HG03521 (cell line): ENCODE results near the gene PIP.
"Not testable (repeated sequence)": the region's sequence is repeated elsewhere in the genome, so short reads cannot be mapped to it uniquely, and the experiment has no call there.

Experiments used
- ATAC-seq: cut with Tn5 transposase; IDR thresholded peaks from one replicate; pipeline ENCODE4 v1.9.1; 2021; ENCODE audit warnings: mild to moderate bottlenecking, moderate library complexity; ENCODE audit not compliant: unreplicated experiment

PIP gene, protein sequence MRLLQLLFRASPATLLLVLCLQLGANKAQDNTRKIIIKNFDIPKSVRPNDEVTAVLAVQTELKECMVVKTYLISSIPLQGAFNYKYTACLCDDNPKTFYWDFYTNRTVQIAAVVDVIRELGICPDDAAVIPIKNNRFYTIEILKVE

DNA sequence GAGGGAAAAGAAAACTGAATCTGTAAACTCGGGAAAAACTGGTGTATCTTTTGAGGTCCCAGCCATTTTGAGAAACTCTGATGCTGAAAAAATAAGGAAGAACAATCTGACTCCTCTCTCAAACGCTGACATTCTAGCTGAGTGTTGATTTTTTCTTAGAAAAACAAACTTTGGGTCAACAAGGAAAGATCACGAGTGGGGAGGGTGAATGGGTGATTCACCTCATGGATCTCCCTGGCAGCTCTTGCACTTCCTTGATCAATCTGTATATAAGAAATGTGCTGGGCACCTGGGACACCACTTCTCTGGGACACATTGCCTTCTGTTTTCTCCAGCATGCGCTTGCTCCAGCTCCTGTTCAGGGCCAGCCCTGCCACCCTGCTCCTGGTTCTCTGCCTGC, at the start of gene PIP:
Gene PIP, plus strand, starts transcription at position 297 of the 400 bp plus-strand sequence. Its CDS starts 40 bp downstream, at position 337.
- no peak for ATAC-seq

DNA sequence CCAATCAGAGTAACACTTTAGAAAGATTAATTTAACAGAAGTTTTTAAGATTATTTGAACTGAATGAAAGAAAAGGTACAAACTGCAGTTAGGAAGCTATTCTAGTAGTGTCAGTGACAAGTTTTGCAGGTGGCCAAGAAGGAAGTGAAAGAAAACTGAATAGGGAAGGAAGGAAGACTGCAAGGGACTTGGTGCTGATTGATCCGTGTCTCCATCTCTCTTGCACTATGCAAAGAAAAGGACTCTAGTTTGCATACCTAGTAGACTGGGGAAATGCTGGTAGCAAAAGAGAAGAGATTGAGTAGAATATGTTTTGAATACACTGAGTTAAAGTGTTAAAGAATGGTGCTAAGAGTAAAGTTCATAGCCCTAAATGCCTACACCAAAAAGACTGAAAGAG, 46.8 kb upstream of the PIP start:
- no peak for ATAC-seq

DNA sequence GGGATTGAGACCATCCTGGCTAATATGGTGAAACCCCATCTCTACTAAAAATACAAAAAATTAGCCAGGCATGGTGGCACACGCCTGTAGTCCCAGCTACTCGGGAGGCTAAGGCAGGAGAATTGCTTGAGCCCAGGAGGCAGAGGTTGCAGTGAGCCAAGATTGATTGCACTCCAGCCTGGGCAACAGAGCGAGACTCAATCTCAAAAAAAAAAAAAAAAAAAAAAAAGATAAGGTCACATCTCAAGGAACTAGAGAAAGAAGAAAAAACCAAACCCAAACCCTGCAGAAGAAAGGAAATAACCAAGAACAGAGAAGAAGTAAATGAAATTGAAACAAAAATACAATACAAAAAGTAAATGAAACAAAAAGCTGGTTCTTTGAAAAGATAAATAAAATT, 46.3 kb upstream of the PIP start:
- ATAC-seq: not testable (repeated sequence)

DNA sequence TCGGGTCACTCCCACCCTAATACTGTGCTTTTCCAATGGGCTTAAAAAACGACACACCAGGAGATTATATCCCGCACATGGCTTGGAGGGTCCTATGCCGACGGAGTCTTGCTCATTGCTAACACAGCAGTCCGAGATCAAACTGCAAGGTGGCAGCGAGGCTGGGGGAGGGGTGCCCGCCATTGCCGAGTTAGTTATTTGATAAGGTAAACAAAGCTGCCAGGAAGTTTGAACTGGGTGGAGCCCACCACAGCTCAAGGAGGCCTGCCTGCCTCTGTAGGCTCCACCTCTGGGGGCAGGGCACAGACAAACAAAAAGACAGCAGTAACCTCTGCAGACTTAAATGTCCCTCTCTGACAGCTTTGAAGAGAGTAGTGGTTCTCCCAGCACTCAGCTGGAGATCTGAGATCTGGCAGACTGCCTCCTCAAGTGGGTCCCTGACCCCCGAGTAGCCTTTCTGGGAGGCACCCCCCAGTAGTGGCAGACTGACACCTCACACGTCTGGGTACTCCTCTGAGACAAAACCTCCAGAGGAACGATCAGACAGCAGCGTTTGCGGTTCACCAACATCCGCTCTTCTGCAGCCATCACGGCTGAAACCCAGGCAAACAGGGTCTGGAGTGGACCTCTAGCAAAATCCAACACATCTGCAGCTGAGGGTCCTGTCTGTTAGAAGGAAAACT, 43.2 kb upstream of the PIP start:
- not testable (repeated sequence) for ATAC-seq

DNA sequence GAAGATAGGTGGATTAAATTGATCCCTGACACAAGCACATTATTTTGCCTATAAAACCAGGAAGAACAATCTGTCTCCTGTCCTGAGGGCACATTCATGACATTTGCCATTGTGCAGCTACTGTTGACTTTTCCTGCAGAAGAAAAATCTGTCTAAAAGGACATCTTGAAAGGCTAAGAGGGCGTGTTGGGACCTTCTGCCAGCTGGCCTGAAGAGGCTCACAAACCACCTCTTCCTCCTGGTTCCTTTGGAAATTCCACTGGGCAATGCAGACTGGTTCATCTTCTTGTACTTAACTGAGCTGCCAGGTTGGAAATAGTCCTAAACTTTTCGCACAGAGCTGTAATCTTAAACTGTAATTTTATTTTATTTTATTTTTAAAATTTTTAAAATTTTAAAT, 35.7 kb upstream of the PIP start:
- no peak for ATAC-seq

DNA sequence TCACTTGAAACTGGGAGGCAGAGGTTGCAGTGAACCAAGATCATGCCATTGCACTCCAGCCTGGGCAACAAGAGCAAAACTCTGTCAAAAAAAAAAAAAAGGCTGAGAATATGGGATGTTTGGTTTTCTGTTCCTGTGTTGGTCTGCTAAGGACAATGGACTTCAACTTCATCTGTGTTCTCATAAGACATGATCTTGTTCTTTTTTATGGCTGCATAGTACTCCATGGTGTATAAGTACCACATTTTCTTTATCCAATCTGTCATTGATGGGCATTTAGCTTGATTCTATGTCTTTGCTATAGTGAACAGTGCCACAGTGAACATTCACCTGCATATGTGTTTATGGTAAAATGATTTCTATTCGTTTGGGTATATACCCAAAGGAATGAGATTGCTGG, 32.3 kb upstream of the PIP start:
- not testable (repeated sequence) for ATAC-seq

DNA sequence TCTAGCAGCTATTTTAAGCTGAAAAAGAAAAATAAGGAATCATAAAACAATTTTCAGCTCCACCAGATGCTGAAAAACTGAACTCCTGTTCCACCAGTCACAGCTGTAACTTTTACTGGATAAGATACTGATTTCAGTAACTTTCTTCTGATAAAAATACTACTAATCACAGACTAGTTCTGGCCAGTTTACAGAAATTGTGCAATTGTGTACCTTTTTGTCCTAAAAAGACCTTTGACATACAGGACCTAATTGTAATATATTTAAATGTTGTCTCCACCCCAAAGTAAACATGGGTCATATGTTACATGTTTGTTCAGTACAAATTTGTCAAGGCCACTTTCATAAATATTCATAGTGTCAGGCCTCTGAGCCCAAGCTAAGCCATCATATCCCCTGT, 27.1 kb upstream of the PIP start:
- ATAC-seq: no peak

DNA sequence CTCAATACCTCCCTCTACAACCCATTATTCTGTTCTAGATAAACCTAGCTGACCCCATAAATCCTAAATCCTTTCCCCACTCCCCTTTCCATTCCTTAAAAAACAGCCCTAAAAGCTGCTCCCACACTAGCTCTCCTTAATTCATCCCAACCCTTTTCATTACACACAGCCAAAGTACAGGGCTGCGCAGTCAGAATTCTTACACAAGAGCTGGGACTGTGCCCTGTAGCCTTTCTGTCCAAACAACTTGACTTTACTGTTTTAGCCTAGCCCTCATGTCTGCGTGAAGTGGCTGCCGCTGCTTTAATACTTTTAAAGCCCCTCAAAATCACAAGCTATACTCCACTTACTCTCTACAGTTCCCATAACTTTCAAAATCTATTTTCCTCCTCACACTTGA, 23.9 kb upstream of the PIP start:
- ATAC-seq: not testable (repeated sequence)

DNA sequence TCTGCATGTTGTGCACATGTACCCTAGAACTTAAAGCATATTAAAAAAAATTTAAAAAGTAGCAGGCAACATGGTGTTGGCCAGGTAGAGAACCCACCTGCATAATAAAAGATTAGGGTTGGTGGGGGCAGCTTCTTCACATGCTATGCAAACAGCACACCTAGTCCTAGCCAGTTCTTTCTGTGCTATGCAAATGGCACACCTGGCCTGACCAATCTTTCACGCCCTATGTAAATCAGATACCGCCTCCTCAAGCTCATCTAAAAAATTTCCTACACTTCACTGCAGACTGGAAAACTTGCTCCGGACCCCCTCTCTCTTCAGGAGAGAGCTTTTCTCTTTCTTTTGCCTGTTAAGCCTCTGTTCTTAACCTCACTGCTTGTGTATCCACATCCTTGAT, 14.5 kb upstream of the PIP start:
- no peak for ATAC-seq

DNA sequence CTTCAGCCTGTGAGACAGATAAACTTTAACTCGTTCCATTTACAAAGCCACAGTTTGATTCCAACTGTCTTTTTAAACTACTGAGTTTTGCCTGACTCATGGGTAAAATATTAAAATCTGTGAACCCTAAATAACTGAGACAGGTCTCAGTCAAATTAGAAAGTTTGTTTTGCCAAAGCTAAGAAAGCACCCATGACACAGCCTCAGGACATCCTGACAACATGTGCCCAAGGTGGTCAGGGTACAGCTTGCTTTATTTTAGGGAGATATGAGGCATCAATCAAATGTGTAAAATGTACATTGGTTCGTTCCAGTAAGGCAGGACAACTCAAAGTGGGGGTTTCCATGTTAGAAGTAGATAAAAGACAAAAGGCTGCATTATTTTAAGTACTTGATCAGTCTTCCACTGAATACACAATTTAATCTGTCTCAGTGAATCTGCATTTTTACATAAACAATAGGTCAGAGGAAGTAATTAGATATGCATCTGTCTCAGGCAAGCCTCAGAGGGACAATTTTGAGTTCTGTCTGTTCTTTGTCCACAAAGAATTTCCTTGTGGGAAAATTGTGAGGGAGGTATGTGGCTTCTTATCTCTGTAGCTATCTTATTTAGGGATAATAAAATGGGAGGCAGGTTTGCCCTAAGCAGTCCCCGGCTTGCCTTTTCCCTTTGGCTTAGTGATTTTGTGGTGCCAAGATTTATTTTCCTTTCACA, 11.0 kb upstream of the PIP start:
- no peak for ATAC-seq

DNA sequence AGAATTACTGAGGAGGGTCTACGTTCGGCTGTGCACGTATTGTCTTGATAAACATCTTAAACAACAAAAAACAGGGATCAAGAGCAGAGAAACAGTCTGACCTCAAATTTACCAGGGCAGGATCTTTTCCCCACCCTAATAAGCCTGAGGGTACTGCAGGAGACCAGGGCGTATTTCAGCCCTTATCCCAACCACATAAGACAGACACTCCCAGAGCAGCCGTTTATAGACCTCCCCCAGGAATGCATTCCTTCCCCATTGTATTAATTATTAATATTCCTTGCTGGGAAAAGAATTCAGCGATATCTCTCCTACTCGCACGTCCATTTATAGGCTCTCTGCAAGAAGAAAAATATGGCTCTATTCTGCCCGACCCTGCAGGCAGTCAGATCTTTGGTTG, 8.6 kb upstream of the PIP start:
- not testable (repeated sequence) for ATAC-seq

DNA sequence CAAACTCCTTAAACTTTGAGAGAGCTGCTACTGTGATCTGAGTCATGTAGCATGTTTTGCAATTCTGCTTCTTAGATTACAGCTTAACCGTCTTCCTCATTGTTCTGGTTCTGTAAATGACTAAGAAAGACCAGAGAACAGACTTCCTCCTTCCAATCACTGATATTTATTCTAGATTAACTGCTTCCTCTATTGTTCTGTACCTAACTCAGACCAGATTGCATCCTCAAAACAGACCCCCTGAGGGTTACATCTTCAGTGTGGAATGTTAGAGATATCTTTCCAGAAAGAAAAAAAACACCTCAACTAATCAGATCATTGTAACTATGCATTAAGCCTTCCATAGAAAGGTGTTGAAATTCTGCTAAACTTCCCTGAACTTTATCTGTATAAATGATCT, 5.7 kb upstream of the PIP start:
- no peak for ATAC-seq

DNA sequence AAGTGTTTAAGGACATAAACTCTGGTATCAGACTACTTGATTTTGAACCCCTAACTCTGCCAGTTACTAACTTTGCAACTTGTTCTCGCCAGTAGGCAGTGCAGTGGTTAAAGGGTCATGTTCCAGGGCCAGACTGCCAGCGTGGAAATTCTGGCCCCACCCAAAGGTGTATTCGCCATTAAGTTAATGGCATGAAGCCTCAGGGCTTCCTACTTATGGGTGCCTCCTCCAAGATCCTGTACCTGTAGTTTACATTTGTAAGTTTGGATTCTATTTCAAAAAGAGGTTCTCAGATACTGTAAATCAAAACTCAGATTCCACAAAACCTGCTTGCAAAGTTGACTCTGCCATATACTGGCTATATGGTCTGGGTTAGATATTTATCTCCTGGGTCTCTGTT, 2.8 kb upstream of the PIP start:
- ATAC-seq: no peak

DNA sequence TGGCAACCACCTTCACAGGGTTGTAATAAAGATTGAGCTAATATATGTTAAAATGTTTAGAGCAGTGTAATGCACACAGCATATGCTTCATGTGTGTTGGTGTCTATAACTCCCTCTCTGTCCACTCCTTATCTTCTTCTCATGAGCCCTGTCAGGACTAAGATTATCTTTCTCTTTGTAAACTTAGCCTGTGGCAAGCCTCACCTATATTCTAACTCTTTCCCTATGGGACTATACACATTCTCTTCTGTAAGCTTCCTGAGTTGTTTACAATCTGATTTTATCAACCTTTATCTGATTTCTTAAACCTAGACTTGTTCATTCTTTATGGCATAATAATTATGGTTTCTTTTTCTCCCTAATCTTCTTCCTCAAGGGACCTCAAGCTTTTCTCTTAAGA, 2.4 kb upstream of the PIP start:
- ATAC-seq: no peak

DNA sequence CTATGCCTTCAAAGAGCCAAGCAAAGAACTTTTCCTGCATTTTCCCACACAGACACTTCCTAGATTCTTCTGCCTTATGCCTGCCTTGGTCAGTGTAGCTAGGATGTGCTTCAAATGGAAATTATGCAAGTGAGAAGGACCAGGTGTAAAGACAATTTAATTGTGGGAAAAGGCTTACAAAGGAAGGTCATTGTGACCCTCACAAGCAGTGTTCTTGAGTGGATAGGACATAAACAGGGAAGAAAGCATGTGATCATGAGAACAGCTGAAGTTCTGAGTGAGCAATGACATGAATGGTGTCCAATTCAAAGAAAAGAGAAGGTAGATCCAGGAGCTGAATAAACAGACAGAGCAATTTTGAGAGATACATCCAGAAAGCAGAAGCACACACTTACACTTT, 1.3 kb upstream of the PIP start:
- no peak for ATAC-seq

DNA sequence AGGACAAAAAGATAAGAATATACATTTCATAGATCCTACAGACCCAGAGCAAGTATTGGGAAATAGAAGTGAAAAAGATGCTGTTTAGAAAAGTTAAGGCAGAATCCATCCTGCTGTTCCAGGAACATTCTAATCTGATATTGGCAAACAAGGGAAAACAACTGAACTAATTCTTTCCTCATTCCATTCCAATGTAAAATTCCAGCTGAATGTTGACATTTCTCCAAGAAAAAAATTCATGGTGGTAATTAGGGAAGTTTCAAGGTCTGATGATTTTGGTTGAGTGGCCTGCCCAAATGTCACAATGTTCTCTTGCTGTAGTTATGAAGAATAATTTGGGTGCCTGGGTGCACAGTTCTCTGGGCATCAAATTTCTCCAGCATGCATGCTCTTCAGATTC, 15.2 kb downstream of the PIP start:
- ATAC-seq: no peak

DNA sequence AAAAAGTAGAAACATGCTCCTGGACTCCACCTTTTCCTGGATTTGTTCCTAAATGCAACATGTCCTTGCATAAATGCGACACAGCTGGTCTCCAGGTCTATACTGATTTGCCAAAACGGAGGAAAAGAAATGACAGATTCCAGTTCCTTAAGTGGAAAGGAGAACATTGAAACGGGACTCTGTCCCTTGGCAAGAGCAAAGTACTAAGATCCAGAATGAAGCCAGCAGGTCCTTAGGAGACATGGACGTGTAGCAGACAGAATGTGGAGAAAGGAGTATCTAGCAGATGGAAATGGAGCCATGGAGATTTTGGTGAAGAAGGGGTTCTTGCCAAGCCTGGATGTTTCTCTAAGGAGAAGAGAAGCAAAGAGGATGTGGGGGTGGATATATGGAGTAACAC, 16.2 kb downstream of the PIP start:
- no peak for ATAC-seq

DNA sequence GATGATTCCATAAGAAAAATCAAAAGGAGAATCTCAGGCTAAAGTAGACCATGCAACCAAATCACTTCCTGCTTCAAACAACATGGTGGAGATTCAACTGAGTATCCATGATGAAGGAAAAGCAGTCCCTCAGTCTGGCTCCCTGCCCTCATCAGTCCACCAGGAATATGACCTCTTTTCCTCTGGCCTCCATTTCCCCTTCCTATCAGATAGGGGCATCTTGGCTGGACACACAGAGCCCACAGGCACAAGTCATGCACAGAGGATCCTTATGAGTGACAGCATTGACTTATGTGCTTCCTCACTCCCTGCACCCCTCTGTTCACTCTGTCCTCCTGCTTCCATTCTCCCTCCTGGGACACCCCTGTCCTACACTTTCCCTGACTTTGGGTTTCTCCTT, 16.8 kb downstream of the PIP start:
- ATAC-seq: no peak

DNA sequence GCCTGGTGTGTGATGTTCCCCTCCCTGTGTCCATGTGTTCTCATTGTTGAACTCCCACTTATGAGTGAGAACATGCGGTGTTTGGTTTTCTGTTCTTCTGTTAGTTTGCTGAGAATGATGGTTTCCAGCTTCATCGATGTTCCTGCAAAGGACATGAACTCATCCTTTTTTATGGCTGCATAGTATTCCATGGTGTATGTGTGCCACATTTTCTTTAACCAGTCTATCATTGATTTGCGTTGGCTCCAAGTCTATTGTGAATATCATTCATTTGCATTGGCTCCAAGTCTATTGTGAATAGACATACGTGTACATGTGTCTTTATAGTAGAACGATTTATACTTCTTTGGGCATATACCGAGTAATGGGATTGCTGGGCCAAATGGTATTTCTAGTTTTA, 18.8 kb downstream of the PIP start:
- ATAC-seq: not testable (repeated sequence)

DNA sequence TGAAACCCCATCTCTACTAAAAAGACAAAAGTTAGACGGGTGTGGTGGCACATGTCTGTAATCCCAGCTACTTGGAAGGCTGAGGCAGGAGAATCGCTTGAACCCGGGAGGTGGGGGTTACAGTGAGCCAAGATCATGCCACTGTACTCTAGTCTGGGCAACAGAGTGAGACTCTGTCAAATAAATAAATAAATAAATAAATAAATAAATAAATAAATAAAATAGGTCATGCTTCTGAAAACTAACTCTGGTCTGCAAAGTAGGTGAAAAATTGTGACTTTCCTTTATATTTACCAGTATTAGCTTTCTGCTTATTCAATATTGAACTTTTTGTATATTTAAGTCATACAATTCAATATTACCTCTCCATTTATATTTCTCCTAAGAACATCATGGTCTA, 26.7 kb downstream of the PIP start:
- ATAC-seq: not testable (repeated sequence)

DNA sequence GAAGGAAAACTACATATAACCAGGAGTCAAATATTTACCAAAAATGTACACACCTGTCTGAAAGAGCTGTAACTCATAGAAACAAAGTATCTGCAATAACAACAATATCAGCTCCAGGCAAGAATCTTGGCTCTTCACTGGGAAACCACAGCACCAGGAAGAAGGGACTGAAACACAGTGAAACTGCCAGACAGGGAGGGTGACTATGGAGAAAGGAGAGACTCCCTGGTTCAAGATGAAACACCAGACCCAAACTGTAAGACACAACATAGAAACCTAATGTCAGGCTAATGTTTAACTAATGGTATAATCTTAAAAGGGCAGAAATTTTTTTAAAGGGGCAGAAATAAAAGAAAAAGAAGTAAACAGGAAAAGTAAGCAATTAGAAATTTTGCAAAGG, 39.8 kb downstream of the PIP start:
- ATAC-seq: no peak

DNA sequence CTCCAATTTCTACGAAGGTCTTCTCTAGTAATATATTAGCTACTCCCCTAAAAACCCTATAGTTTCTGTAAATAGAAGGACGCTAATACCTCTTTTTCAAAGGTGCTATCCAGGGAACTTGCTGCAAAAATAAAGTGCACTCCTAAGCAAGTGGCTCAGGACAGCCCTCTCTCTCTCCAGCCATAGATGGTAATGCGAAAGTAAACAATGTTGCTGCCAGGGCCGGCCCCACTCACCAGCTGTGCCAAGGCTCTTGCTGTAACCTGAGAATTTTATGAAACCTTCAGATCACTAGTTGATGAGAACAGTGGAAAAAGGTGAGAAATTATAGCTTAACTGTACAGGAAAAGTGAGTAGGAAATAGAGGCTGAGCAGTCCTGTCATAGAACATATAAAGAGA, 40.5 kb downstream of the PIP start:
- no peak for ATAC-seq
